LHCN-M2 (cell line): ENCODE measurements around the gene SPCS3. TPM values are rescaled to one million over a fixed set of nuclear protein-coding genes. Genes with fewer than 3 reads are reported as not detected.
A peak's percentile ranks its signal among the peaks of the same experiment; 100 is the strongest.
"Not testable (repeated sequence)": the region's sequence is repeated elsewhere in the genome, so short reads cannot be mapped to it uniquely, and the experiment has no call there.

Experiments used
- DNase-seq: peaks from one replicate; pipeline ENCODE4 v3.0.0-alpha.2; 2012; ENCODE audit warnings: low read depth
- total RNA-seq: library from RNA; depleted of rRNA; stranded (reverse); fragments of >200 nt; gene quantifications from 2 replicates; pipeline ENCODE4 v1.2.3, GENCODE V29; 2014; rRNA removed

The SPCS3 gene
- total RNA-seq, 1 experiment from 2014 or later, result 95.1 TPM

GRCh38 chr4:176345346-176345745, 25.6 kb downstream of the SPCS3 start:
- not testable (repeated sequence) for DNase-seq

GRCh38 chr4:176346836-176347235, 27.1 kb downstream of the SPCS3 start:
- not testable (repeated sequence) for DNase-seq

GRCh38 chr4:176350671-176351070, 30.9 kb downstream of the SPCS3 start:
- no peak for DNase-seq

GRCh38 chr4:176354884-176355283, 35.1 kb downstream of the SPCS3 start:
- DNase-seq, result no peak

- no peak for DNase-seq
Observed at GRCh38 chr4:176357359-176358082, 37.8 kb downstream of the SPCS3 start.

- DNase-seq, result no peak
Observed at GRCh38 chr4:176358083-176358469, 38.3 kb downstream of the SPCS3 start.

GRCh38 chr4:176359590-176359989, 39.8 kb downstream of the SPCS3 start:
- DNase-seq, result peak; percentile 40

GRCh38 chr4:176360446-176360845, 40.7 kb downstream of the SPCS3 start:
- peak; percentile 27 for DNase-seq

GRCh38 chr4:176363072-176363471, 43.3 kb downstream of the SPCS3 start:
- no peak for DNase-seq

- no peak for DNase-seq
Observed at GRCh38 chr4:176367771-176368465, 48.2 kb downstream of the SPCS3 start.

- peak; percentile 29 for DNase-seq
Observed at GRCh38 chr4:176376032-176376614, 56.4 kb downstream of the SPCS3 start.

- DNase-seq, result no peak
Observed at GRCh38 chr4:176377780-176378179, 58.0 kb downstream of the SPCS3 start.

GRCh38 chr4:176380352-176381157, 60.8 kb downstream of the SPCS3 start:
- peak; percentile 31 for DNase-seq

Other genes with a start within 250 kb of the SPCS3 start
- gene SPATA4, start 124.4 kb upstream of the SPCS3 start, total RNA-seq, result 0.11 TPM in 1 of 2 replicates, not detected in the other
- gene ASB5, start 50.7 kb upstream of the SPCS3 start, total RNA-seq, result 619 and 636 TPM in 2 replicates